Chondrocyte (in vitro differentiated cells): ENCODE measurements around the gene TMCC1. TPM values are rescaled to one million over a fixed set of nuclear protein-coding genes. Genes with fewer than 3 reads are reported as not detected.
A peak's percentile ranks its signal among the peaks of the same experiment; 100 is the strongest.

ENCODE experiments used
- DNase-seq: peaks from one replicate; pipeline ENCODE4 v3.0.0; 2021; ENCODE audit warnings: mixed read lengths, low spot score
- H3K27ac Mint-ChIP-seq: one replicate; pipeline ENCODE4 v1.8.0; 2021; ENCODE audit warnings: mild to moderate bottlenecking, moderate library complexity, mixed read lengths; ENCODE audit not compliant: unreplicated experiment
- H3K27me3 Mint-ChIP-seq: 2 replicates; pipeline ENCODE4 v1.8.0; 2021; ENCODE audit warnings: low read depth, mixed read lengths
- H3K36me3 Mint-ChIP-seq: 2 replicates; pipeline ENCODE4 v1.8.0; 2021; ENCODE audit warnings: low read depth, mixed read lengths
- H3K4me1 Mint-ChIP-seq: 2 replicates; pipeline ENCODE4 v1.8.0; 2021; ENCODE audit warnings: low read depth, mild to moderate bottlenecking, mixed read lengths
- H3K4me3 Mint-ChIP-seq: one replicate; pipeline ENCODE4 v1.8.0; 2021; ENCODE audit warnings: mild to moderate bottlenecking, moderate library complexity, mixed read lengths; ENCODE audit not compliant: unreplicated experiment
- H3K9me3 Mint-ChIP-seq: 2 replicates; pipeline ENCODE4 v1.8.0; 2021; ENCODE audit warnings: low read depth, mixed read lengths
- CTCF ChIP-seq: fragments of 200-600 bp; sonication (generic); IDR thresholded peaks from 2 replicates; pipeline ENCODE4 v1.5.0; 2021; ENCODE audit warnings: antibody characterized with exemption, mild to moderate bottlenecking, moderate library complexity
- total RNA-seq: library from RNA; stranded (reverse); gene quantifications from 3 replicates; pipeline ENCODE4 v1.2.1, GENCODE V29; 2021

TMCC1 gene
- total RNA-seq, 1 donor from 2014 or later = 34.3 TPM

GRCh38 chr3:129610276-129610675, 283.2 kb downstream of the TMCC1 start:
- Mint-ChIP-seq H3K4me1 (peaks cover 62% of the 10 kb centered on the region), H3K27me3 (no peaks in the 10 kb centered on the region), H3K4me3 (no peak overlapping the region), H3K36me3 (peaks cover 2% of the 10 kb centered on the region), H3K9me3 (no peaks in the 10 kb centered on the region), H3K27ac (peak overlapping the region; percentile 83)
- TF ChIP-seq CTCF = no peak
- DNase-seq = no peak

GRCh38 chr3:129609591-129610182, 283.8 kb downstream of the TMCC1 start:
- H3K27me3 Mint-ChIP-seq = no peaks in the 10 kb centered on the region
- peak overlapping the region; percentile 83 for H3K27ac Mint-ChIP-seq
- no peak for TF ChIP-seq CTCF
- peaks cover 58% of the 10 kb centered on the region for H3K4me1 Mint-ChIP-seq
- H3K9me3 Mint-ChIP-seq = no peaks in the 10 kb centered on the region
- peaks cover 2% of the 10 kb centered on the region for H3K36me3 Mint-ChIP-seq
- H3K4me3 Mint-ChIP-seq = no peak overlapping the region
- no peak for DNase-seq

GRCh38 chr3:129608936-129609590, 284.4 kb downstream of the TMCC1 start:
- DNase-seq = no peak
- no peaks in the 10 kb centered on the region for H3K9me3 Mint-ChIP-seq
- TF ChIP-seq CTCF = peak; percentile 3
- H3K4me1 Mint-ChIP-seq = peaks cover 63% of the 10 kb centered on the region
- H3K27ac Mint-ChIP-seq = peak overlapping the region; percentile 87
- H3K27me3 Mint-ChIP-seq = no peaks in the 10 kb centered on the region
- peaks cover 2% of the 10 kb centered on the region for H3K36me3 Mint-ChIP-seq
- peak overlapping the region; percentile 16 for H3K4me3 Mint-ChIP-seq

DNA sequence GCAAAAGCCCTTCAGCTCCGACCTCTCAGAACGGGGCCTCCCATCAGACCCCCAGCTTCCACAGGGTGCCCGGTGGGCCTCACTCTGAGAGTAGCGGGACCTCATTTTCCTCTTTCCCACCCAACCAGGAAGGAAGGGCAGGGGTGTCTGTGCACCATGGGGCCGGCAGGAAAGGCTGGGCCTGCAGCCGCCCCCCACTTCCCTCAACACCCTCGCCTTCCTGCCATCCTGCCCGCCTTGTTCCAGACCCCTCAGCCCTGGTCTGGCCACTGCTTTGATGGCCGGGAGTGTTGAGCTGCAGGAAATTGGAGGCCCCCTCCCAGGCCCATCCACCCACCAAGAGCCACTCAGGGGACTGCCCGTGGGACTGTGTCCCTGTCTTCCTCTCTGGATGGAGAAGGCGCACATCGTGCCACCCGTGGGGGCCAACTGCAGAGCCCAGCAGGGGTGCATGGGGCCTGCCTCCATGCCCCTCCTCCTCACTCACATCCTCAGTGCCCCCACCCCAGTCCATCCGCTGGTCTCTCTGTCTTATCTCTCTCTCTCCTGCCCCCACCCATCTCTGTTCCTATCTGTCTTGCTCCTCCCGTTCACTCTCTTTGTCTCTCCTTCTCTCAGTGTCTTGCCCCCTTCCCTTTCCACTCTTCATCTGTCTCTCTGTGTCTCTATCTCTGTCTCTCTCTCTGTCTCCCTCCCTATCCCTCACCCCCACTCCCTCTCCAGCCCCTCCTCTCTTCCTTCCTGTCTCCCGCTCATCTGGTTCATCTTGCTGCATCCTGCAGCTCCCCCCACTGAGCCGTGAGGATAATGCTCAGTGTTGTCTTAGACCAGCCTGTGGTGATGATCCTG, 285.2 kb downstream of the TMCC1 start:
- DNase-seq = no peak
- Mint-ChIP-seq H3K27me3 (no peaks in the 10 kb centered on the region), H3K36me3 (peaks cover 2% of the 10 kb centered on the region), H3K4me3 (peak overlapping the region; percentile 16), H3K9me3 (no peaks in the 10 kb centered on the region), H3K27ac (peak overlapping the region; percentile 87), H3K4me1 (peaks cover 71% of the 10 kb centered on the region)
- TF ChIP-seq CTCF = peak; percentile 73

DNA sequence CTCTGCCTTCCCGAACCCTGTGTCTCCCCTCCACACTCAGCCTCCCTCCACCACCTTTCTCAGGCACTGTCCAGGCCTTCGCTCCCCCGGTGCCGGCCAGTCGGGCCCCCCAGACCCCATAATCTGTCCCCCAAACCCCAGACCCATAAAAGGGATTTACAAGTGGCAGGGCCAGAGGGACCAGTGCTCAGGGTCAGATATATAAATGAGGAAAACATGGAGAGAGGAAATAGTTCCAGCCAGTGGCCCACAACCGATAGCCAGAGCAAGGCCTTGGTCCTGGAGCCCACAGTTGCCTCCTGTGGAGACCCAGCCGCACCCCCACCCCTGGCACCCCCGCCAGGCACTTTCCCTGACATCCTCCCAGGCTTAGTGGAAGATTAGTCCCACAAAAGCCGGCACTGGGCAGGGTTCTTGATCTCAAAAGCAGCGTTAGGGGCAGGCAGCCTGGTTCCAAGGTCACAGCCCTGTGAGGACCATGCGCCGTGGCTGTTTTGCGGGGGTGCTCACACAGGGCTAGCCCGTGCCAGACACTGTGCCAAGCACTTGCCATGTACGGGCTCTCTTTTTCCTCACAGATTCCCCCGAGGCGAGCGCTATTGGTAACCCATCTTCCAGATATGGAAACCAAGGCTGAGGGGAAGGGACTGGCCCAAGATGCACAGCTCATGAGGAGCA, 286.0 kb downstream of the TMCC1 start:
- Mint-ChIP-seq H3K4me1 (peaks cover 77% of the 10 kb centered on the region), H3K27ac (peak overlapping the region; percentile 98), H3K36me3 (peaks cover 2% of the 10 kb centered on the region), H3K9me3 (no peaks in the 10 kb centered on the region), H3K4me3 (peak overlapping the region; percentile 74), H3K27me3 (no peaks in the 10 kb centered on the region)
- DNase-seq = no peak
- TF ChIP-seq CTCF = no peak
